ENCODE data around the gene POLH. TPM values are rescaled to one million over a fixed set of nuclear protein-coding genes. Genes with fewer than 3 reads are reported as not detected.
"Not testable (repeated sequence)": the region's sequence is repeated elsewhere in the genome, so short reads cannot be mapped to it uniquely, and the experiment has no call there.

The POLH gene
- 9.8 TPM for total RNA-seq

GRCh38 chr6:43575772-43576551 lies at the start of gene POLH, which contains the start of gene XPO5:
POLH (plus strand) TSS chr6:43576185; CDS start chr6:43582320, 6,135 bp downstream.
XPO5 (minus strand) TSS chr6:43576038; CDS start chr6:43575864, 174 bp downstream.
- DNase-seq: peak; percentile 81

GRCh38 chr6:43532201-43532600 lies 43.8 kb upstream of the POLH start:
- DNase-seq: no peak

- not testable (repeated sequence) for DNase-seq
Observed at GRCh38 chr6:43538986-43539385, 37.0 kb upstream of the POLH start.

GRCh38 chr6:43539409-43539808 lies 36.6 kb upstream of the POLH start:
- not testable (repeated sequence) for DNase-seq

- no peak for DNase-seq
Observed at GRCh38 chr6:43540507-43540906, 35.5 kb upstream of the POLH start.

- DNase-seq: no peak
Observed at GRCh38 chr6:43541774-43542471, 34.1 kb upstream of the POLH start.

GRCh38 chr6:43544461-43544860 lies 31.5 kb upstream of the POLH start:
- DNase-seq: no peak

- DNase-seq: no peak
Observed at GRCh38 chr6:43547222-43547621, 28.8 kb upstream of the POLH start.

- not testable (repeated sequence) for DNase-seq
Observed at GRCh38 chr6:43557620-43558019, 18.4 kb upstream of the POLH start.

- no peak for DNase-seq
Observed at GRCh38 chr6:43559328-43559727, 16.7 kb upstream of the POLH start.

- no peak for DNase-seq
Observed at GRCh38 chr6:43570876-43571441, 5.0 kb upstream of the POLH start.

GRCh38 chr6:43572015-43572414 lies 4.0 kb upstream of the POLH start:
- no peak for DNase-seq

GRCh38 chr6:43575105-43575771 lies 747 bp upstream of the POLH start:
- DNase-seq: no peak

GRCh38 chr6:43578748-43579147 lies 2.8 kb downstream of the POLH start:
- DNase-seq: no peak

GRCh38 chr6:43579171-43579570 lies 3.2 kb downstream of the POLH start:
- no peak for DNase-seq

GRCh38 chr6:43582911-43583310 lies 6.9 kb downstream of the POLH start:
- no peak for DNase-seq

- DNase-seq: no peak
Observed at GRCh38 chr6:43584892-43585570, 9.0 kb downstream of the POLH start.

GRCh38 chr6:43588194-43588593 lies 12.2 kb downstream of the POLH start:
- no peak for DNase-seq

- not testable (repeated sequence) for DNase-seq
Observed at GRCh38 chr6:43589564-43589963, 13.6 kb downstream of the POLH start.

- DNase-seq: no peak
Observed at GRCh38 chr6:43593938-43594337, 18.0 kb downstream of the POLH start.

- no peak for DNase-seq
Observed at GRCh38 chr6:43600595-43600994, 24.6 kb downstream of the POLH start.

- no peak for DNase-seq
Observed at GRCh38 chr6:43604174-43604573, 28.2 kb downstream of the POLH start.
